Ishikawa (cell line): Measurements from ENCODE around the gene BAZ1B.

ENCODE experiments used
- EP300 ChIP-seq: IDR thresholded peaks from 2 replicates; pipeline ENCODE4 v1.6.1; 2012; ENCODE audit warnings: borderline replicate concordance
- NFIC ChIP-seq: IDR thresholded peaks from 2 replicates; pipeline ENCODE4 v1.6.1; 2012
- RAD21 ChIP-seq: IDR thresholded peaks from 2 replicates; pipeline ENCODE4 v1.6.1; 2012; ENCODE audit warnings: low read depth
- TAF1 ChIP-seq: IDR thresholded peaks from 2 replicates; pipeline ENCODE4 v1.6.1; 2012; ENCODE audit warnings: low read depth, mild to moderate bottlenecking
- TCF12 ChIP-seq: IDR thresholded peaks from 2 replicates; pipeline ENCODE4 v1.6.1; 2012; ENCODE audit warnings: low read depth
- USF1 ChIP-seq: IDR thresholded peaks from 2 replicates; pipeline ENCODE4 v1.6.1; 2012
- YY1 ChIP-seq: IDR thresholded peaks from 2 replicates; pipeline ENCODE4 v1.6.1; 2012; ENCODE audit warnings: low read depth
- ZBTB7A ChIP-seq: IDR thresholded peaks from 2 replicates; pipeline ENCODE4 v1.6.1; 2012; ENCODE audit warnings: low read depth
- TF ChIP-seq, protein P1 (sequence below): IDR thresholded peaks from 2 replicates; pipeline ENCODE4 v1.6.1; 2012; ENCODE audit warnings: low read depth, mild to moderate bottlenecking
- TF ChIP-seq, protein P2 (sequence below): IDR thresholded peaks from 2 replicates; pipeline ENCODE4 v1.6.1; 2012

- TF ChIP-seq USF1 (no peak), TCF12 (no peak), NFIC (no peak), YY1 (no peak; the same call in 1 of the 2 replicates), RAD21 (no peak), TAF1 (no peak), ZBTB7A (no peak), EP300 (no peak)
- TF ChIP-seq, protein P1, sequence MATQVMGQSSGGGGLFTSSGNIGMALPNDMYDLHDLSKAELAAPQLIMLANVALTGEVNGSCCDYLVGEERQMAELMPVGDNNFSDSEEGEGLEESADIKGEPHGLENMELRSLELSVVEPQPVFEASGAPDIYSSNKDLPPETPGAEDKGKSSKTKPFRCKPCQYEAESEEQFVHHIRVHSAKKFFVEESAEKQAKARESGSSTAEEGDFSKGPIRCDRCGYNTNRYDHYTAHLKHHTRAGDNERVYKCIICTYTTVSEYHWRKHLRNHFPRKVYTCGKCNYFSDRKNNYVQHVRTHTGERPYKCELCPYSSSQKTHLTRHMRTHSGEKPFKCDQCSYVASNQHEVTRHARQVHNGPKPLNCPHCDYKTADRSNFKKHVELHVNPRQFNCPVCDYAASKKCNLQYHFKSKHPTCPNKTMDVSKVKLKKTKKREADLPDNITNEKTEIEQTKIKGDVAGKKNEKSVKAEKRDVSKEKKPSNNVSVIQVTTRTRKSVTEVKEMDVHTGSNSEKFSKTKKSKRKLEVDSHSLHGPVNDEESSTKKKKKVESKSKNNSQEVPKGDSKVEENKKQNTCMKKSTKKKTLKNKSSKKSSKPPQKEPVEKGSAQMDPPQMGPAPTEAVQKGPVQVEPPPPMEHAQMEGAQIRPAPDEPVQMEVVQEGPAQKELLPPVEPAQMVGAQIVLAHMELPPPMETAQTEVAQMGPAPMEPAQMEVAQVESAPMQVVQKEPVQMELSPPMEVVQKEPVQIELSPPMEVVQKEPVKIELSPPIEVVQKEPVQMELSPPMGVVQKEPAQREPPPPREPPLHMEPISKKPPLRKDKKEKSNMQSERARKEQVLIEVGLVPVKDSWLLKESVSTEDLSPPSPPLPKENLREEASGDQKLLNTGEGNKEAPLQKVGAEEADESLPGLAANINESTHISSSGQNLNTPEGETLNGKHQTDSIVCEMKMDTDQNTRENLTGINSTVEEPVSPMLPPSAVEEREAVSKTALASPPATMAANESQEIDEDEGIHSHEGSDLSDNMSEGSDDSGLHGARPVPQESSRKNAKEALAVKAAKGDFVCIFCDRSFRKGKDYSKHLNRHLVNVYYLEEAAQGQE = no peak
- TF ChIP-seq, protein P2, sequence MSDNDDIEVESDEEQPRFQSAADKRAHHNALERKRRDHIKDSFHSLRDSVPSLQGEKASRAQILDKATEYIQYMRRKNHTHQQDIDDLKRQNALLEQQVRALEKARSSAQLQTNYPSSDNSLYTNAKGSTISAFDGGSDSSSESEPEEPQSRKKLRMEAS = no peak; the same call in 1 of the 2 replicates
Measured at GRCh38 chr7:73557108-73557396, 35.0 kb upstream of the BAZ1B start.
